Myocyte (in vitro differentiated cells): ENCODE results near the gene PGAP1. TPM values are rescaled to one million over a fixed set of nuclear protein-coding genes. Genes with fewer than 3 reads are reported as not detected.

Experiments used
- DNase-seq: peaks from one replicate; pipeline ENCODE4 v3.0.0-alpha.2; 2012; ENCODE audit warnings: low read depth
- total RNA-seq: library from RNA; depleted of rRNA; stranded (reverse); fragments of >200 nt; gene quantifications from 2 replicates; pipeline ENCODE4 v1.2.3, GENCODE V29; 2014

PGAP1 gene
- total RNA-seq, 1 donor from 2014 or later, result 6.8 TPM

DNA sequence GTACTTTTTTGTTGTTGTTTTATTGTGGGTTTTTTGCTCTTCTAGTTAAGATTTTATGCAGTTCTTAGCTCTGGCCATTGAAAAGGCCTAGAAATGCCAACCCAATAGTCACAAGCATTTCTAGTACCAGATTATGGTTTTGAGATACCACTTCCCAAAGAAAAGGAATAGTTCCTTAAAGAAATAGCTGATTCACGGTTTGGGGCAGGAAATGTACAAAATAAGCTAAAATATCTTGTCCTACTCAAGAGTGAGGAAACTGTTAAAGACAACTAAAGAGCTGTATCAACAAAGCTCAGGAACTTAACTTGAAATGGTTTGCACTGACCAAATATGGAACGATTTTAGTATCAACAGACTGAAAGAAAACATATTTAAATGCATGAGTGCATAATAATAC, 35.4 kb downstream of the PGAP1 start:
- no peak for DNase-seq

DNA sequence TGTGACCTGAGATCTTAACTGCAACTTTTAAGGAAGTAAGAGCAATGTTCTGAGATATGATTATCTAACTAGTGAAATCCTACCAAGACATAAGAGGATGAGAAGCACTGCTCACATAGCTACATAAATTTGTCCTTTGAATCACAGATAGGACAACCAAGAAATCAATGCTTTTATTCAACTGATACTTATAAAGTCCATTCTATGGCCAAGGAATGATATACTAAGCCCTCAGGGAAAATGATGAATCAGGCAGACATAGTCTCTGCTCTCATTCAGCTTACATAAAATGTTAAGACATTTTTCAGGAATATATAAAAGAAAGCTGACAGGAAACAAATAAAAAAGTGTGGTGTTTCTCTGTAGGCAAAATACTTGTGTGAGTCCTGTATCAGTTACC, 39.1 kb downstream of the PGAP1 start:
- no peak for DNase-seq

DNA sequence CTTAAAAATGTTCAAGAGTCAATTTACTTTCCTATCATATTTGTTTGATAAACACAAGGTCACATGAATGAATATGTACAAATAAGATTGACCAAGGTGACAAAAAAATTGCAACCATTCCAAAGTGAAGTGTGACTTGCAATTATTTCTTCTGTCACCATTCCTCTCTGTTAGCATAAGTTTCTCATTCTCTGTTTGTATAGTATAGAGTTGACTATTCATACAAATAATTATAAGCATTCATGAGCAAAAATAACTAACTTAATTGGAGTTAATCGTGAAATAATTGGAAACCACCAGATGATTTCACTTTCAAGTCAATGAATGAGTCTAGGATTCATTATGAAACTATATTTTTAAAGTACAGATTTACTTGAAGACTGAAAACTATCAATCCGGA, 42.1 kb downstream of the PGAP1 start:
- no peak for DNase-seq

DNA sequence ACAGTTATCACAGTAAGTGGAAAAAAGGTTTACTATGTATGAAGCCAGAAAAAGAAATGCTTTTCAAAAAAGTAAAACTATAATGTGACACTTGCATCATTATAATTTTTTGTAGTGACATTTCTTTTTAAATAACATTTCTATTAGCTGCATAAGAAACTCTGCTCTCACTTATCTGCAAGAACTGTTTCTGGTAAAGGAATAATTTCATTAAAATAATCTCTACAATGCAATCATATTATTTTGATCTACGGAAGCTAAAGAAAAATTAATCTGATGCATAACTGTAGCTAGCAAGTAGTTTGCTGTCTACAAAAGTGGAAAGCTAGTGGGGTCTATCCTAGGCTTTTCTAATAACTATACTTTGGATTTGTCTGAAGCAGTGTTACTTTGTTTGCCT, 50.1 kb downstream of the PGAP1 start:
- no peak for DNase-seq

DNA sequence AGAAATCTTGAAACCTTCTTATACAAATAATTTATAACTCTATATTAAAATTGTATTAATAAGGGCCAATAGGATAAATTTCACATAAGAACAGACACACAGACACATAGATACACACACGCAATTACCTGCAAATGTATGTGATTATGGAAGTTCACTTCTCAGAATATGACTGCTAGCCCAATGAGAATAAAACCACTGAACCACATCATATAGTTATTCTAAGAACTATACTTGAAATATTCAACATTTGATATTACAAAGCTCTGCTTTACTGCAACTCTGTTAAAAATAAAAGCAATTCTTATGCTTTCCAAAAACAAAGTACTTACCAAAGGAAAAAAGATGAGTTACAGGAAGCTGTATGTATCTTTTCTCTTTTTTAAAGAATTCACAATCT, 51.1 kb downstream of the PGAP1 start:
- no peak for DNase-seq

DNA sequence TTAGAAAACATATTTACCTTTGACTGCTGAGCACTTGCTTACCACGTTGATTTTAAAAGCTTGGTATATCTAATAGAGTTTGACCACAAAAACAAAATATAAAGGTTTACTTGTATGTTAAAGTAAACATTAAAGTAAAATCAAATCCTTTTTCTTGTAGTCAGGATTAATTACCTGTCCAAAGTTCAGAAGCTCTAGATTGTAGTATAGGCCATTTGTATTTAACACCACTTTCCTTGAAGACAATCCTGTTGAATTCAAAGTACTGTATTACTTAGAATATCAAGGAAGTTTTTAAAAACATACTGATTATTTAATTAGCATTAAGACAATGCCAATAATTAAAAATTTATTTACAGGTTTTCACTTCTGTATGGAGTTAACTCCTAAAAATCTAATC, 53.0 kb downstream of the PGAP1 start:
- DNase-seq, result no peak

DNA sequence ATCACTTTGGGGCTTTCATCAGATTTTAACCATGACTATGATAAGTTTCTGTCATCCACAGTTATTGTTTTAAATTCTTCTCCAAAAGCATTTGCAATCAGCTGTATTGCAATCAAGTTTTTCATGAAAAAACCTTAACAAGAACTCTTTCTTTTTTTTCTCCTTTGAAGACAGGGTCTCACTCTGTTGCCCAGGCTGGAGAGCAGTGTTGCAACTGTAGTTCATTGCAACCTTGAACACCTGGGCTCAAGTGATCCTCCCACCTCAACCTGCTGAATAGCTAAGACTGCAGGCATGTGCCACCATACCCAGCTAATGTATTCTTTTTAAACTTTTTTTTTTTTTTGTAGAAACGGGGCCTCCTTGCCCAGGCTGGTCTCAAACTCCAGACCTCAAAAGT, 71.9 kb downstream of the PGAP1 start:
- DNase-seq, result no peak

DNA sequence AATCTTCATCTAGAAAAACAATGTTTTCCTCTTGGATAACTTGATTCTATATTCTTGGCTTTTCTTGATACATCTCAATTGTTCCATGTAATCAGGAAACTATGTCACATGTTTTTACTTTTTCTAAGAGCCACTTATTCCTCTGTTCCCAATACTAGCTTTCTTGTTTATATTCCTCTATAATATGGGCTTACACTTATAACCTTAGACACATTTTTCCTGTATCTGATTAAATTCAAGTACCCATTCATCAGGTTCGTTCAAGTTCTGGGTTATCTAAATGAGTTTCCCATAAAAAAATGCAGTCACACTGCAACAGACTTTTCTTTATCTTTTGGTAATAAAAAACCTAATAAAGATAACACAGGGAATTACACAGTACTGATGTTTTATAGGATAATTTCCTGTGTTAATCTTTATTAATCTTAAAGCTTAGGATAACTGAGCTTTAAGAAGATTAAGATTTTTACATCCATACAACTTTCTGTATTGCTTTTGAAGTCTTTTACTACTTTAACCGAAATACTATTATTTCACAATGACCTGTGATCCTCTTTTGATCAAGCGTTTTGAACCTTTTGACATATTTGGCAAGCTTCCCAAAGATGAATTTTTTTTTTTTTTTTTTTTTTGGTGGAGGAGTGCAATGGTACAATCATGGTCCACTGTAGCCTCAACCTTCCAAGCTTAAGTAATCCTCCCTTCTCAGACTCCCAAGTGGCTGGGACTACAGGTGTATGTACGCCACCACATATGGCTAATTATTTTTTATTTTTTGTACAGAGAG, 73.0 kb downstream of the PGAP1 start:
- DNase-seq, result no peak

DNA sequence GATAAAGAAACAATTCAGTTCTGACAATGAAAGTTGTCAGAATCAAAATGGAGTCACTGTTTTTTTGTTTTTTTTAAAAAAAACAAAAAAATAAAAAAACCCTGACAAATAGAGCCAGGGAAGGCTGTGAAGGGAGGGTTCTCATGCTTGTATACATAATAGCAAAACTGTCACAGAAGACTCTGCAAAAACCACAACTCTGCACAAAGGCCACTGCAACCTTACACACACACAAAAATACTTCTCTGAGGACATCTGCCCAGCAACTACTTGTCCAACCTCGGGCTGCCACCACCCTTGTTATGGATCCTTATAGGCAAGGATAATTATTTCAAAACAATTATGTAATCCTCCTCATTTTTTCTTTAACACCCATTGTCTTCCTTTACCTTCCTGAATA, 75.4 kb downstream of the PGAP1 start:
- peak; percentile 9 for DNase-seq

DNA sequence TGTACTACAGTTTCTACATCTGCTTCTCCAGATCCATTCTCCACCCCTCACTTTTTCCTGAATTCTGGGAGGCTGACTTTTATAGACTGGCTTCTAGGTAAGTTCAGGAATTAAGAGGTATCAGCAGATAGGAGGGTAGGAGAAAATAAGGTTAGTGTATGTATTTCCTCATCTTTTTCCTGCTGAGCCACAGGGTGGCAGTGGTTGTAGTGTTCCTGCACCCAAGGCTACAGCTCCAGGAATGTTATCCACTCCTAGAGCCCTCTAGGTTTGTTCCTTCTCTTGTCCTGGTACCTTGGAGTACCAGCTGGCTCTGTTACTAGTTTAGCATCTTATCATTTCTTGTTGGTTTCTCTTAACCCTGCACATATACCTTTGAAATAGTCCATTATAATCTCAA, 76.6 kb downstream of the PGAP1 start:
- peak; percentile 36 for DNase-seq

DNA sequence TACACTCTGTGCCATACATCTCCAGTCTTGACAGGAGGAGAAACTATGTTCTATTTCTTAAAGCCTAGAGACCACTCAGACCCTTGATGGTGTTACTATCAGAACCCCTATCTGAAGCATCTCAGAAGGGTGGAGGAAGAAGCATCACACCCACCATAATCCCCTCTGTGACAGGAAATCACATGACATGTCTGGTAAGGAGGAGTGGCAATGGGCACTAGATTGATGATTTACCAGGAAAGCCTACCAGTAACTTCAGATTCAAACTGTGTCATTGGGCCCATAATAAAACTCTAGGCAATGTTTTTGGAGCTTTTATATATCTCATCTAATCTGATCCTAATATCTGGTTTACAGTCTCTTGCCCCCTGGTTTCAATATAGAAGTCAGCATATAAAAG, 80.2 kb downstream of the PGAP1 start:
- DNase-seq, result no peak

DNA sequence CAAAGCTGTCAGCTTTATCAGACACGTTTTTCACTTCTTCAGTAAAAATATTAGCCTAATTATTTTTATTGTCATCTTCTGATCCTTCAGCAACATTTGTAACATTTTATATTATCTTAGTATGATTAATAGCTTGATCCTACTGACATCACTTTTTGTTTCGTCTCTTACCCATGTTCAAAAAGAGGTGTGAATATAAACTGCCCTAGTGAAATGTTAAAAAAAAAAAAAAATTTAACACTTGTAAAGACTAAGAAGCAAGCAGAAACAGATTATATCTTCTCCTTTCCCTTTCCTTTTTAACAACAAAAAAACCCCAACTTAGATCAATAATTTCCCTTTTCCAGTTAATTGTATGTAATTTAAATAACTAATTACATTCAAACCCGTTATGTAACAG, 81.1 kb downstream of the PGAP1 start:
- no peak for DNase-seq

DNA sequence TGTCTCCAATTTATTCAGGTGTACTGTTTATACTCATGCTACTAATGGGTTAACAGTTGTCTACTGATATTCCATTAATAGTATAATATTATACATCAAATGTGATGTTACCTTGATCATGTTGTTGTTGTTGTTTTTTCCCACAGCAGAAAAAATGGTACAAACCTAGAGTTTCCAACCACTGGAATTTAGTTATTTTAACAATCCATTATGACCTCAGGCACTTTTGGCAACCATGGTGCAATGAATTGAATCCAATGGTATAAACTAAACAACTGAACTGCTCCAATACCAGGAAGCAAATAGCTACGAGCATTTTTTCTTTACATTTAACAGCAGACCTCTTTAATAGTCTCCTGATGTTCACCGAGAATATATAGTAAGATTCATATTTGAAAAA, 86.3 kb downstream of the PGAP1 start:
- no peak for DNase-seq

DNA sequence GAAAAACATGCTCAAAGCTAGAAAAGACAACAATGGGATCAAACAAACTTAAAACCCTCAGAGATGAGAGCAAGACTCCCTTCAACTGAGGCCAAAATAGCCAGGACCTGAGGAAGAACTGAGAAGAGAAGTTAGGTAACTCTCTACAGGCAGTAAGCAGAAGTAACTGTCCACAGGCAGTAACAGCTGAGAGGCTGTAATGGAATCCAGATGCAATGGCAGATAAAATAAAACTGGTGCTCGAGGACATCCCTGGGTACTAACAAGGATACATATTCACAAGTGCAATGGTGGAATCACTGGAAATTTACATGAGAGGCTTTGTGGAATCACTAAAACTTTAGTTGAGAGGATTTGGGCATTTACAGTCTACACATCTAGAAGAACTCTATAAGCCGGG, 86.9 kb downstream of the PGAP1 start:
- DNase-seq, result peak; percentile 4

DNA sequence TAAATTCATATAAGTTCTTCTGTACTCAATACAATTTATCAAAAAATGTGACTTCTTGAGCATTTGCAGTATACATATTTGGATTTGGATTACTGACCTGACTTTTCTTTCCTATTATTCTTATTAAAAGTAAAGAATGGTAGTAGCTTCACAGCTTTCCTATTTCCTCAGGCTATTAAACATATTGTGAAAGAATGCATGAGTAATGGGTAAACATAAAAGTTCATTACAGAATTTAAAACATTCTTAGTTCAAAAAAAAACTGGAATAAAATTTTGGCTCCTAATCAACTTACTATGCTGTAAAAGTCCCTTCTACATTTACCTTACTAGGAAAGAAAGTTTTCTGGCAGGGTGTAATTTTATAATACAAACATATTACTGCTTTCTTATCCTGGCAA, 90.1 kb downstream of the PGAP1 start:
- no peak for DNase-seq

DNA sequence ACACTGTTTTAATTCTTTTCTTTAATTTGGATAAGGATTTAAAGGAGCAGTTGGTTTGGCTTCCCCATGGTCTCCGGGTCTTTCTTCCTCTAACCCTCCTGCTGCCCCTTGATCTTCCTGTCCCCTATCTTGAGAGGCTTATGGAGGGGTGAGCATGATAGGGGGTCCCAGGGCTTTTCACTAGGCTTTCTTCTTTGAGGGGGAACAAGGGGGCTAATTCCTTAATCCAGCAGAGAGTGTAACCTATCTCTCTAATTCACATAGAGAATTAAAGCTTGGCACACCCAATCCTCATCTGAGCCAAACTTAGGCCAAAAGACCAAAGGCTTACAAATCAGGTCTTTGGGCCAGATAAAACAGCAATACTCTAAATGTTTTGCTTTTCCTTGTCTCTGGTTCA, 95.8 kb downstream of the PGAP1 start:
- DNase-seq, result no peak

DNA sequence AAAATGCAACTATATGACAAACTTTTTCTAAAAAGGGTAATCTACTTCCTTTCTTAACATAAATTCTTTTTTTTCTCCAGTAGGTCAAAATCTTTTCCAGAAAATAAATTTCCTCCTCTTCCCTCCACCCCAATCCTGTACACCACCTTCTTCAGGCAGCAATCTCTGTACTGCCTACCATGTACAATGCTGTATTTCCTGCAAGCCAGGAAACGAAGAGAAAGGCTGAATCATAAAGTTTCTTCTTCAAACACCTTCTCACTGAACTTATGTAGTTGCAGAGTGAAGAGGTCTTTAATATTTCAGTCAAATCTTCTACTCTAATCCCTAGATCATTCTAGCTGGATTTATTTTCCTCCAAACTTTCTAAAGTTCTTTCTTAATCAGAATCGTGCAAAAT, 99.2 kb downstream of the PGAP1 start:
- DNase-seq, result no peak

DNA sequence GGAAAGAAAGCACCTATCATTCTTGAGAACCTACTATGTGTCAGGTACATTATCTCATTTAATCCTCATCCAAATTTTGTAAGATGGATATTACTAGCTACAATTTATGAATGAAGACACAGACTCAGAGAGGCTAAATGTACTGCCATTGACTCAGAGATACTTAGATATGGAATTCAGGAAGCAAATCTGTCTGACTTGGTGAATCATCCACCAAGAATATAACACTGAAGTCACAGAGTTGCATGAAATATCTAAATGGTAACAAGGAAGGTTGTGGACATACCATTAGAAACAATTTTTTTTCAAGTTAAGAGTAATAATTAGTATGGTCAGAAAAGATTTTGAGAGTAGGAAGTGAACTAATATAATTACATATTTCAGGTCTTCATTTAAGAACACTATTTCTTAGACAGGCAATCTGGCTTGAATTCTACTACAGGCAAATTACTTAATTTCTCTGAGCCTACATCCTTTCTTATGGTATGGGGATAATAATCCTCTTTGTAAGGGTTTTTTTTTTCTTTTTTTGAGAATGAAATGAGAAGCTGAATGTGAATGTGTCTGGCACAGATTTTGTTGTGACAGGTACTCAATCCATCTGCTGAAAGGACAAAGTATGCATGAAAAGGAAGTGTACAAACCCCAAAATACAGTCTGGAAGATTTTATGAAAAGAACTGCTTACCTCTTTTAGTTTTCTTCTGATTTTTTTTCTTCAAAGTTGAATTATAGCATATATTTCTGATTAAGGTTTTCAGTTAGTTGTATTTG, 102.6 kb downstream of the PGAP1 start:
- DNase-seq, result peak; percentile 78

DNA sequence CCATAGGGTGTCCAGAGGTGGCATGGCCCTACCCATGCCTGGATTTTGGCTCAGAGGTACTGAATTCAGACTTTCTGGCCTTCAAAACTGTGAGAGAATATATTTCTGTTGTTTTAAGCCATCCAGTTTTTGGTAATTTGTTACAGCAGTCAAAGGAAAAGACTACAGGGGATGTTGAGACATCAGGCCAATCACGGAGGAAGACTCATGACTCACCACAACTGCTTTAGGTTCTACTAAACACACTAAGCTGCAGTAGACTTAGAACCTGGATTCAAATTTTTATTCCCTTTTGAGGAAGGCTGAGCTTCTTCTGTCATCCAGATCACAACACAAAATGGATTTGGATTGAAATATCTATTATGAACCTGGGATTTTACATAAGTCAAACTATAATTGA, 105.3 kb downstream of the PGAP1 start:
- DNase-seq, result no peak

DNA sequence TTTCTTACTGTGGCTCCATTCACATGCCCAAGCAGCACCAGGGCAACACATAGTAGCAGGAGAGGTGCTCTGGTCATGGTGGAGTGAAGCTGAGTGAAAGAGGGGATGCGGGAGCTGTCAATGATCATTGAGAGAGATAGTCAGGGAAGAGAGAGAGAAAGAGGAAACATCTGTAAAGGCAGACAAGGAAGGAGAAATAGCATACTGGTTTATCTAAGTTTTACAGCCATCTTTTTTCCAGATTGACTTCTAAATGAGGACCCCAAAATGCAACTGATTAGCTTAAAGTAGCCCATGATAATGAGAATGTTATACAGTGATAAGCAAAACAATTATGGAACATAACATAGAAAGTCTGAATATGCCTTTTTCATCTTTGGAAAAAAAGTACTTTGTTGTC, 117.2 kb downstream of the PGAP1 start, which contains the start of gene C2orf66:
Gene C2orf66, minus strand, starts transcription at position 96 of the 400 bp plus-strand sequence. Its CDS starts 19 bp downstream, at position 77.
- DNase-seq, result no peak

DNA sequence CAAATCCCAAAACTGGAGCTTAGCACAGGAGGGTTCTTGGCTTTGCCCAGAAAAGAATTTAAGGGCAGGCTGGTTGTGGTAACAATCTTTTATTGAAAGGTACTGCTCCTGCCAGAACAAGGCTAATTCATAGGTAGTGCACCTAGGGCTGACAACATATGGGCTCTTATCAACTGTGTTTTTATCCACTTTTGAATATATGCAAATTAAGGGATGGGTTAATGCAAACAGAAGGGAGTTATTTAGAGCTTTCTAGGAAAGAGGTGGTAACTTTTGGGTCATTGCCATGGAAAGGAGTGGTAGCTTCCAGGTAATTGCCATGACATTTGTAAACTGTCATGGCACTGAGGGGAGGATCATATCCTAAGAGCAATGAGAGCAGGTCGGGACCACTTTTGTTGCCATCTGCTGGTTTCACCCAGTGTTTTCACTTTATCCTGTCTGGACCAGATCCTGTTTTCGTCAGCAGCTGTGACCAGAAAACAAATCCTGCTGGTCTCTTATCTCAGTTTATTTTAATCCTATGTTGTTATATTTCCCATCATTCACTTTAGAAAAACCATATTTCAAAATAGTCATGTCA, 118.3 kb downstream of the PGAP1 start:
- peak; percentile 51 for DNase-seq

DNA sequence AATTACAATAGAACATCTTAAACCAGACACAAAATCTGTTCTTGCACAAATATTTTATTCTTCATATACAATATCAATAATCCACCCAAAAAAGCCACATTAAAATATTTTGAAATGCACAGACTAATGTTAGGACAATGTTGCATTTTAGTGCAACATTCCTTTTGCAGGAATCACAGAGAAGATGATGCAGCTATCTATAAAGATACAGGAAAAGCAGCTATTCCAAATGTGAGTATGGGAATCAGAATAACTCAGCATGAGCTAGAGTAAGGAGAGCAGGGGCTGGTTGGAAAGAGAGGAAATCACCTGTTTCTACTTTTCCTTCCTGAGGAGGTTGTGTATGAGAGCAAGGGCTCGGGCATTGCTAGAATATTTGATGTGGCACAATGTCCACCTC, 122.1 kb downstream of the PGAP1 start:
- DNase-seq, result no peak
